ENCODE data around the gene OSBPL5. TPM values are rescaled to one million over a fixed set of nuclear protein-coding genes. Genes with fewer than 3 reads are reported as not detected.

The OSBPL5 gene
- polyA plus RNA-seq, 3 donors: 3.1 to 30.3 (median 6.8) TPM

- intact Hi-C loops (cut with micrococcal nuclease): no loop called here
- H3K4me3 ChIP-seq (replicated peaks in 1 of 3; ENCODE audit: low read depth in 2 of 3, low read length in 3 of 3): no peak overlapping the region
- no peak overlapping the region for H3K27ac Mint-ChIP-seq
- no peak overlapping the region for H3K4me2 ChIP-seq (replicated peaks; ENCODE audit: extremely low read depth, low read length, poor library complexity, severe bottlenecking)
- H3K27ac ChIP-seq (ENCODE audit: low read depth in 1 of 2, low read length in 2 of 2): no peak overlapping the region
- H3K9me3 ChIP-seq (replicated peaks in 1 of 2; ENCODE audit: control insufficient read depth in 1 of 2, insufficient read depth in 1 of 2, low read length in 2 of 2): no peaks in the 10 kb centered on the region
- H3K27me3 Mint-ChIP-seq (ENCODE audit: low read depth in 3 of 3): peaks cover 0 to 6% (median 2%) of the 10 kb centered on the region in 3 donors
- H3K79me2 ChIP-seq (ENCODE audit: insufficient read depth, low read length): peaks cover 3% of the 10 kb centered on the region
- H3K4me3 Mint-ChIP-seq: no peak overlapping the region
- TF ChIP-seq CTCF (IDR thresholded peaks at IDR 0.05): no peak
- H2AFZ ChIP-seq (ENCODE audit: insufficient read depth, low read depth, low read length, poor library complexity, severe bottlenecking): no peak overlapping the region
- H3K27me3 ChIP-seq (ENCODE audit: control insufficient read depth in 2 of 2, insufficient read depth in 2 of 2, low read length in 2 of 2): no peaks in the 10 kb centered on the region
- peaks cover 28 to 70% of the 10 kb centered on the region in 2 donors for H3K36me3 Mint-ChIP-seq
- no peak overlapping the region for H3K9ac ChIP-seq (ENCODE audit: insufficient read depth, low read length, poor library complexity, severe bottlenecking)
- no peak for DNase-seq
- peaks cover 22 to 31% of the 10 kb centered on the region in 2 donors for H3K4me1 ChIP-seq (ENCODE audit: control insufficient read depth in 1 of 2, insufficient read depth in 2 of 2, low read length in 2 of 2)
- H3K4me1 Mint-ChIP-seq: peaks cover 29% of the 10 kb centered on the region
- peaks cover 0 to 4% (median 0%) of the 10 kb centered on the region in 7 donors for H3K9me3 Mint-ChIP-seq
- H4K20me1 ChIP-seq (ENCODE audit: insufficient read depth, low read length): no peaks in the 10 kb centered on the region
- peaks cover 15 to 66% of the 10 kb centered on the region in 2 donors for H3K36me3 ChIP-seq (replicated peaks in 1 of 2; ENCODE audit: control insufficient read depth in 1 of 2, insufficient read depth in 2 of 2, low read length in 2 of 2)
- WGBS (ENCODE audit: insufficient coverage): 82% methylated on average over 7 of the region's 11 CpGs
Measured at GRCh38 chr11:3108183-3108721, 56.9 kb downstream of the OSBPL5 start.

GRCh38 chr11:3107608-3108182, 57.4 kb downstream of the OSBPL5 start:
- Histone ChIP-seq H3K79me2 (ENCODE audit: insufficient read depth, low read length) (peaks cover 3% of the 10 kb centered on the region), H4K20me1 (ENCODE audit: insufficient read depth, low read length) (no peaks in the 10 kb centered on the region), H2AFZ (ENCODE audit: insufficient read depth, low read depth, low read length, poor library complexity, severe bottlenecking) (no peak overlapping the region), H3K4me3 (replicated peaks in 1 of 3; ENCODE audit: low read depth in 2 of 3, low read length in 3 of 3) (no peak overlapping the region), H3K4me1 (ENCODE audit: control insufficient read depth in 1 of 2, insufficient read depth in 2 of 2, low read length in 2 of 2) (peaks cover 20 to 25% of the 10 kb centered on the region in 2 donors), H3K27me3 (ENCODE audit: control insufficient read depth in 2 of 2, insufficient read depth in 2 of 2, low read length in 2 of 2) (no peaks in the 10 kb centered on the region), H3K9me3 (replicated peaks in 1 of 2; ENCODE audit: control insufficient read depth in 1 of 2, insufficient read depth in 1 of 2, low read length in 2 of 2) (no peaks in the 10 kb centered on the region), H3K27ac (ENCODE audit: low read depth in 1 of 2, low read length in 2 of 2) (no peak overlapping the region), H3K4me2 (replicated peaks; ENCODE audit: extremely low read depth, low read length, poor library complexity, severe bottlenecking) (no peak overlapping the region), H3K9ac (ENCODE audit: insufficient read depth, low read length, poor library complexity, severe bottlenecking) (no peak overlapping the region), H3K36me3 (replicated peaks in 1 of 2; ENCODE audit: control insufficient read depth in 1 of 2, insufficient read depth in 2 of 2, low read length in 2 of 2) (peaks cover 15 to 66% of the 10 kb centered on the region in 2 donors)
- peaks cover 28 to 73% of the 10 kb centered on the region in 2 donors for H3K36me3 Mint-ChIP-seq
- no peak for TF ChIP-seq CTCF (IDR thresholded peaks at IDR 0.05)
- intact Hi-C loops (cut with micrococcal nuclease): no loop called here
- peaks cover 25% of the 10 kb centered on the region for H3K4me1 Mint-ChIP-seq
- DNase-seq: no peak
- WGBS (ENCODE audit: insufficient coverage): 89% methylated on average over 19 of the region's 21 CpGs
- peak overlapping the region in 1 of 7 donors; percentile 53 for H3K27ac Mint-ChIP-seq
- H3K4me3 Mint-ChIP-seq: no peak overlapping the region
- H3K9me3 Mint-ChIP-seq: peaks cover 0 to 4% (median 0%) of the 10 kb centered on the region in 7 donors
- H3K27me3 Mint-ChIP-seq (ENCODE audit: low read depth in 3 of 3): peaks cover 0 to 6% (median 2%) of the 10 kb centered on the region in 3 donors
